HG03066 (cell line): ENCODE data around the gene SORCS2.

Experiments
- ATAC-seq: cut with Tn5 transposase; IDR thresholded peaks from one replicate; pipeline ENCODE4 v1.9.1; 2021; ENCODE audit warnings: low read depth; ENCODE audit not compliant: unreplicated experiment

SORCS2 gene

DNA sequence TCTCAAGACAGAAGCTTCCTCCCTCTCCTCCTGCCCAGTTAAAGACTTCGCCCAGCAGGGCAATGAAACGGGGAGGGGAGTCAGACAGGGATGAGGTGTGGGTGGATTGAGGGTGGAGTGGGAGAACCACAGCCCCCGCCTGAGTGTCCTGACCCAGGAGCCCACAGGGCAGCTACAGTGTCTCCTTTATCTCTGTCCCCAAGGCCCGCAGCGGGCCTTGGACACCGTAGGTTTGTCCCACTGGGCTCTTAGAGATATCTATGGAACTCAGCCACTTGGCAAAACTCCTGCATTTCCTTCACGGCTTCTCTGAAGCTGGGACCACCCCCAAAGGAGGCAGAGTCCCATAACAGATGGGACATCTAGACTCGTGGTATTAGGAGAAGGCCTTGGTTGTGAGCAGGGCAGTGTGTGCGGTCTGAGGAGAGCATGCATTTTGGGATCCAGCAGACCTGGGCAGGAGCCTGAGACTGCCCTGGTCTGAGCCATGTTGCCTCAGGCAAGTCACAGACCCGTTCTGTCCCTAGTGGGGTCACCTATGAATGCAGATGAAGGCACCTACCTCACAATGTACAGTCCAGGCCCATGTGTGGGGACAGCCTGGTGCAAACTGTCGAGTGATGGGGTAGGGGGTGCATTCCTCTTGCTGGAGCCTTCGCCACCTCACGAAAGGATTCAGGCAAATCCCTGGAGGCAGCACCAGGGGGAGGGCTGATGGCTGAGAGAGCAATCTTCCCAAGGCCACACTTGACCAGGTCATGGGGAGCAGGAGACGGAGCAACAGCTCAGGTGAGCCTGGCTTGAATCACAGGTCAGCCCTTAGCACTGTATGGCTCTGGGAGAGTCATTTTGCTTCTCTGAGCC, 468.1 kb downstream of the SORCS2 start:
- ATAC-seq: no peak

GRCh38 chr4:7661066-7661748, 468.9 kb downstream of the SORCS2 start:
- ATAC-seq: no peak

- ATAC-seq: no peak
Observed at GRCh38 chr4:7661846-7662506, 469.6 kb downstream of the SORCS2 start.

DNA sequence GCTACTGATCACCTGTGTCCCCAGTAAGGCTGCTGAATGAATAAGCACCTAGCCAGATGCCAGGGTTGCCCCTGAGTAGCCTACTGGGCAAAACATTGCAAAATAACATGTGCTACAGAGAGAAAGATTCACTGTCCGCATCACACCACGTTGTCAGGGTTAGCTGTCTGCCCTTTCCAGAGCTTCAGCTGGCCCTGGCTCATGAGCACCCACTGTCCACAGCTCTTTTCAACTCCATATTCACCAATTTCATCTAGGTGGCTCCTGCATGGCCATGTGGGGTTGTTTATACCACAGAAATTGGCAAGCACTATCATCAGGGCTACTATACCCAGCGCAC, 470.1 kb downstream of the SORCS2 start:
- ATAC-seq: no peak

GRCh38 chr4:7663075-7663541, 470.8 kb downstream of the SORCS2 start:
- ATAC-seq: no peak

GRCh38 chr4:7664106-7664505, 471.8 kb downstream of the SORCS2 start:
- ATAC-seq: no peak

DNA sequence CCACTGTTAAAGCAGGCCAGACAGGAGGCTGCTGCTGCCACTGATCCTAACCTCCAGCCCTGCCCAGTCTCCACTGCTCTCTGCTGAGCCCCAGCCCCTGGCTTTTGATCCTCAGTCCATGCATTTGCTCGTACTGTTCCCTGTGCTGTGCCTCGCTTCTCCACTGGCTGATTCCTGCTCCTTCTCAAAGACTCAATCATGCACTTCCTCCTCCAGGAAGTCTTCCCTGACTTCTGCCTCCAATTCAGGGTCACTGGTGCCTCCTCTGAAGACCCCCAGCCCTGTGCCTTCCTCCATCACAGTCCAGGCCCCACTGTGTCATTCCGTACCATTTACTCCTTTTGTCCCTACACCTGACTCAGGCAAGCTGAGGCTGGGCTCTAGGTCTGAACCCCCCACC, 473.0 kb downstream of the SORCS2 start:
- ATAC-seq: no peak

DNA sequence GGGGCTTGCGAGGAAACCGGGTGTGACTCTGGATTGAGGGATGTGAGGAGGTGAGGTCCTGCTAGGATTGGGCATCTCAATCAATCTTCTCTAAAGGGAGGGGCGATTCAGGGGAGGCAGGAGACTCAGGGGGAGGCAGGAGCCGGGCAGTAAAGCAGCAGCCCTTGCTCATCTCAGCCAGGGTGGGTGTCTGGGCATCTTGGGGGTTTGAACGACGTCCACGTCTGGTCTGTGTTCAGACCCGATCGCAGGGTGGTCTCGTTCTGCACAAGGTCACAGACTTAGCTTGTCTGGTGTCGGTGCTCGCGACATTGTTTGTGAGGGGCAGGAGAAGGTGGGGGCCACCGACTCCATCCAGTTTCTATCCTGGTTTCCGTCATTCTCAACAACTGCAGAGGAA, 473.7 kb downstream of the SORCS2 start:
- ATAC-seq: no peak

DNA sequence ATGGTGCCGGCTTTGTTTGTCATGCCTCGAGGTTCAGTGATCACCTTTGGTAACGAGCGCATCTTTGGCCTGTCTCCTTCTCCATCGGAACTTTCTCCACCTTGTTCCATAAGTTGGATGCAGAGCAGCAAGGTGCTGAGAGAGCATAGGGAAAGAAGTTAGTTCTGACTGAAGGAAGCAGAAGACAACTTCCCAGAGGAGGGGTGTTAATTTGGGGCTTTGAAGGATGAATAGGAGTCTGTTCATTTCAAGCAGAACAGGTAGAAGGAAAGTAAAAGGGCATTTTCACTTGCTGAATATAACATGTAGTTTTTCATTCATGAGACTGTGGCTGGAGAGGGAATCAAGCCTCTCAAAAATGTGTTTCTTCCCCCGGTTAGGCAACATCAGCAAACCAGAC, 474.4 kb downstream of the SORCS2 start:
- no peak for ATAC-seq

GRCh38 chr4:7668271-7668670, 475.9 kb downstream of the SORCS2 start:
- ATAC-seq: no peak

DNA sequence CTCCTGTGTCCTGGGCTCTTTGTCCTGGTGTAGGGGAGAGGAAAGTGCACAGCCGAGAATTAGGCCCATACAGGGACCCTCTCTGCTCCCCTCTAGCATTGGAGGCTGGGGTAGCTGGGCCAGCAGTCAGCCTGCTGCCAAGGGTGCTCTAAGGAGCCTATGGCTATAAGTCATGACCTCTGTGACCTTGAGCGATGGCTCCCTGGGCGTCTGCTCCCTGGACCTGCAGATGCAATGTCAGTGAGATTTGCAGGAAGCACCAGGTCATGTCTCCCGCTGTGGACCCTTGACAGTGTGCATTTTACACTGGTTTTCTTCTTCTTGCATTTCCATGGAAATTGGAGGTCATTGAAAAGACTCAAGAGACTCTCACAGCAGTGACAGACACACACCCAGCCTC, 476.5 kb downstream of the SORCS2 start:
- no peak for ATAC-seq

- ATAC-seq: no peak
Observed at GRCh38 chr4:7672601-7673000, 480.3 kb downstream of the SORCS2 start.

DNA sequence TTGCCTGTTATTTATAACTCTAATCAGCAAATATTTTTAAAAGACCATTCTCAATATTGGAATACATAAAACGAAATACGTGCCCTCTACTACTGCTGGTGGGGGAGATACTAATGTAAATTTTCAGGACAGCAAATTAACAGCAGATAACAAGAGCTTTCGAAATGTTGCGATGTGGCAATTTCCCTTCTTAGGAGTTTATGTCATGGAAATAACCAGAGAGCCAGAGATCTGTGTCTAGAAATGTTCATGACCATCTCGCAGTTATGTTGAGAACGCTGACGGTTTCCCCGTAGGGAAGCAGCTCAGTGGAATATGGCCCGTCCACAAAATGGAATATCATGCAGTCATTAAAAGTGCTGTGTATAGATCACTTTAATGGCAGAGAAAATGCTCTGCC, 480.8 kb downstream of the SORCS2 start:
- no peak for ATAC-seq

DNA sequence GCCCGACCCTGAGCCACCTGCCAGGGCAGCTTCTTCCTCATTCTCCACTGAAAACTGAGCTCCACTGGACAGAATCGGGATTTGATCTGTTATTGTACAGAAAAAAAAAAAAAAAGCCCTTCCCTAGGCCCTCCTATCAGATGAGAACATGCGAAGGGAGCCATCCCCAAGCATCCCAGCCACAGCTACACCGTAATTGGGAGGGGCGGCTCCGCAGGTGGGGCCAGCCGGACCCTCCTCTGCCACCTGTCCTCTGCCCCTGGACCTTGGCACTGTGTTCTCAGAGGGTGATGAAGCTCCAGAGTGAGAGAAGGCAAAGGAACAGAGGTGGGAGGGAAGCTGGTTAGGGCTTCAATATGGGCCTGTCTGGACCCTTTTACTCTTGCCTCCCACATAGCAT, 482.4 kb downstream of the SORCS2 start:
- ATAC-seq: no peak

DNA sequence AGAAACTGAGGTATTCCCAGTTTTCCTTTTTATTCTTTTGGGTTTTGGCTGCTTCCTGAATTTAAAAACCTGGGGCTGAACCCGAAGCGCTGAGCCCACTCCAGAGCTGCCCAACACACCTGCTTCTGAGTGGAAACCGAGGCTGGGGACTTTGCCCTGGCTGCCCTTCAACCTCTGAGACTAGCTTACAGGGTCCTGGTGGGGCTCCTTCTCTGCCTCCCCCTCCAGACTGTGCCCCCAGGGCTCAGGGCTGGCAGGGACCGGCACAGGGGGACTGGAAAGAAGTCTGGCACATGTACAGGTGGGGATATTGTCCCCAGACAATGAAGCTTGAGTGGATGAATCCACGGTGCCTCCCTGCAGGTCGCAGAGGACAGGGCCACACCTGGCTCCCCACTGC, 482.8 kb downstream of the SORCS2 start:
- ATAC-seq: no peak

GRCh38 chr4:7675612-7676320, 483.4 kb downstream of the SORCS2 start:
- ATAC-seq: no peak

GRCh38 chr4:7676398-7676922, 484.1 kb downstream of the SORCS2 start:
- ATAC-seq: no peak

DNA sequence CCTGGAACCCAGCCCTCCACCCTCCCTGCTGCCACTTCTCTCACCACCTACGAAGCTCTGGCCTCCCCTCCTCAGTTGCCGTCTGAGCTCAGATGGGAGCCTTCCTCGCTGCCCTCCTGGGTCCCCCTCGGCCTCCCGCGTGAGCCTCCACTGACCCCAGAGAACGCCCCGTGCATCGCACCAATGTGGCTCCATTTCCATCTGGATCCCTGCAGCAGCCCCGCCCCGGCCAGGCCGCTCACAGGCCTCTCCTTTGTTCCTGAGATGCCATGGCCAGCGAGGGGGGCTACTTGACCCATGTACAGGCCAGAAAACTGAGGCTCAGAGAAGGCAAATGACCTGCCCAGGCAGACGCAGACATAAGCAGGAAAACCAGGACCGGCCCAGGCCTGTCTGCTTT, 484.7 kb downstream of the SORCS2 start:
- no peak for ATAC-seq

- ATAC-seq: no peak
Observed at GRCh38 chr4:7677799-7678301, 485.5 kb downstream of the SORCS2 start.

DNA sequence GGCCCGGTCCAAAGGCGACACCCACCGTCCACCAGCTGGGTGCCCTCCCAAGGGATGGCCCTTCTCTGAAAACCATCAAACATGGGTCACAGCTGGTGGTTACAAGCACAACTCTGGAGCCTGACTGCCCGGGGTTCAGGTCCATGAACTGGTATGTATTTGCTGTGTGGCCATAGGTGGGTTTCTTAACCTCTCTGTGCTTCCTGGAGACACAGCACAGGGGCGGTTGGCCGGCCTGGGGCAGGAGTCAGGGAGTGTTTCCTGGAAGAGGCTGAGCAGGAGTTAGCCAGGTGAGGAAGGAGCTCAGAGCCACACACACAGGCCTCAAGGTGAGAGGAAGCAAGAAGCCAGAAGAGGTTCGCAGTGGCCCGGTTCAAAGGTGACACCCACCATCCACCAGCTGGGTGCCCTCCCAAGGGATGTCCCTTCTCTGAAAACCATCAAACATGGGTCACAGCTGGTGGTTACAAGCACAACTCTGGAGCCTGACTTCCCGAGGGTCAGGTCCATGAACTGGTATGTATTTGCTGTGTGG, 486.0 kb downstream of the SORCS2 start:
- ATAC-seq: no peak
